Measurements from ENCODE around the gene PARD3.
A peak's percentile ranks its signal among the peaks of the same experiment; 100 is the strongest.

GRCh38 chr10:34522546-34522945, 292.6 kb downstream of the PARD3 start:
- peak; percentile 38 for TF ChIP-seq CTCF (IDR thresholded peaks at IDR 0.05; ENCODE audit: poor library complexity, severe bottlenecking)
- no peak for TF ChIP-seq RAD21 (conservative IDR thresholded peaks at IDR 0.05)
- no peak for TF ChIP-seq EP300 (conservative IDR thresholded peaks at IDR 0.05; ENCODE audit: poor library complexity, severe bottlenecking)
- no peak for TF ChIP-seq EZH2 (IDR thresholded peaks at IDR 0.05; ENCODE audit: borderline replicate concordance, insufficient read depth, low read length, poor library complexity, severe bottlenecking)
